Spleen (tissue), 11 donors: ENCODE results near the gene PIAS4. TPM values are rescaled to one million over a fixed set of nuclear protein-coding genes. Genes with fewer than 3 reads are reported as not detected.
A peak's percentile ranks its signal among the peaks of the same experiment; 100 is the strongest.

Experiments
- DNase-seq: peaks from one replicate; pipeline ENCODE4 v3.0.0-alpha.2; 2020
- H3K27ac ChIP-seq, 8 donors: fragments of 200-600 bp; sonication (generic) in 7 of 8; 1 replicate in 4 of 8; 2 replicates in 4 of 8; pipeline versions ENCODE4 v1.5.0 to v1.8.0; 2016 to 2021; ENCODE audit warnings: inconsistent platforms in 4 of 8, mild to moderate bottlenecking in 4 of 8, moderate library complexity in 1 of 8
- H3K27me3 ChIP-seq, 7 donors: fragments of 200-600 bp; sonication (generic) in 6 of 7; replicated peaks in 1 of 7; 1 replicate in 4 of 7; 2 replicates in 3 of 7; pipeline versions ENCODE4 v1.5.0 to v1.8.0; 2016 to 2021; ENCODE audit warnings: inconsistent platforms in 3 of 7, mild to moderate bottlenecking in 1 of 7
- H3K36me3 ChIP-seq, 6 donors: fragments of 200-600 bp; sonication (generic) in 5 of 6; 1 replicate in 4 of 6; 2 replicates in 2 of 6; pipeline versions ENCODE4 v1.5.0 to v1.8.0; 2016 to 2021; ENCODE audit warnings: inconsistent platforms in 2 of 6
- H3K4me1 ChIP-seq, 6 donors: fragments of 200-600 bp; sonication (generic) in 5 of 6; 1 replicate in 3 of 6; 2 replicates in 3 of 6; pipeline versions ENCODE4 v1.5.0 to v1.8.0; 2016 to 2021; ENCODE audit warnings: inconsistent platforms in 3 of 6
- H3K4me3 ChIP-seq, 8 donors: fragments of 200-600 bp; sonication (generic) in 7 of 8; 1 replicate in 4 of 8; 2 replicates in 4 of 8; pipeline versions ENCODE4 v1.5.0 to v1.8.0; 2016 to 2021; ENCODE audit warnings: inconsistent platforms in 4 of 8, mild to moderate bottlenecking in 4 of 8, moderate library complexity in 2 of 8
- H3K9me3 ChIP-seq, 8 donors: fragments of 200-600 bp; sonication (generic) in 7 of 8; 1 replicate in 4 of 8; 2 replicates in 4 of 8; pipeline versions ENCODE4 v1.5.0 to v1.8.0; 2016 to 2021; ENCODE audit warnings: inconsistent platforms in 4 of 8
- CTCF ChIP-seq, 11 experiments: fragments of 200-600 bp in 7 of 11; fragments of 450-650 bp in 4 of 11; sonication (generic) in 4 of 11; IDR thresholded peaks in 8 of 11; conservative IDR thresholded peaks in 3 of 11; 1 replicate in 7 of 11; 2 replicates in 4 of 11; pipeline versions ENCODE4 v1.4.0 to v1.8.0; 2016 to 2021; ENCODE audit warnings: antibody characterized with exemption in 11 of 11, inconsistent platforms in 4 of 11, mild to moderate bottlenecking in 1 of 11
- POLR2A ChIP-seq, 3 donors: fragments of 450-650 bp; IDR thresholded peaks; one replicate each; pipeline ENCODE4 v1.5.1; 2017; ENCODE audit warnings: antibody characterized with exemption in 3 of 3, mild to moderate bottlenecking in 1 of 3
- POLR2AphosphoS5 ChIP-seq, 3 donors: sonication (generic); formaldehyde crosslinking; IDR thresholded peaks; one replicate each; pipeline ENCODE4 v1.5.1; 2017; ENCODE audit warnings: antibody characterized with exemption in 3 of 3
- WGBS, 5 donors: extraction: QIAGEN DNeasy Blood & Tissue Kit in 3 of 5; methylation state at CpG; one replicate each; pipeline versions ENCODE4 v1.1.5 to v1.1.7; 2013 to 2018; 5-methylcytosine and 5-hydroxymethylcytosine counted together
- intact Hi-C: fragments of 100-400 bp; cut with DNase I; formaldehyde crosslinking; loops from one replicate; pipeline ENCODE4 v1.15.0; 2023; ENCODE audit warnings: low total_unique reads
- polyA plus RNA-seq, 3 donors: library from polyadenylated mRNA; stranded (reverse); fragments of 200-250 nt; gene quantifications; one replicate each; pipeline ENCODE4 v1.2.1, GENCODE V29; 2013
- total RNA-seq, 7 donors: library from RNA; depleted of rRNA in 3 of 7; stranded (reverse); fragments of >200 nt in 3 of 7; fragmentation: NEBNext Ultra II Directional in 4 of 7; extraction: Animal tissue kit (Norgen Biotek cat#: 25700) in 4 of 7; gene quantifications; one replicate each; pipeline versions ENCODE4 v1.1.0 to v1.2.1, GENCODE V29; 2016 to 2021
- donor health status: healthy with polysubstance abuse.
- donor health status: DM: no; HTN: no; CAD: no; lungs with moderate emphysema.
- donor health status: DM: no; HTN: no; CAD: no.
- donor health status: Bipolar disorder and iron deficiency.
- donor health status: healthy.
- donor health status: DM: no; HTN: no; CAD: no.
- donor health status: DM: yes; HTN: yes; CAD: no.

The PIAS4 gene
- total and polyA plus RNA-seq, 10 donors, result 6.2 to 30.5 (median 22.3) TPM

GRCh38 chr19:4030552-4030951 lies 23.0 kb downstream of the PIAS4 start:
- no peak overlapping the region for H3K4me3 ChIP-seq
- H3K27me3 ChIP-seq, result no peaks in the 10 kb centered on the region
- DNase-seq, result no peak
- intact Hi-C loops, result no loop called here
- H3K9me3 ChIP-seq, result no peaks in the 10 kb centered on the region
- peaks cover 0 to 4% (median 0%) of the 10 kb centered on the region in 6 donors for H3K4me1 ChIP-seq
- peaks cover 0 to 100% (median 61%) of the 10 kb centered on the region in 6 donors for H3K36me3 ChIP-seq
- TF ChIP-seq POLR2AphosphoS5 (IDR thresholded peaks at IDR 0.05), result no peak
- no peak for TF ChIP-seq POLR2A (IDR thresholded peaks at IDR 0.05)
- no peak for TF ChIP-seq CTCF (IDR thresholded peaks at IDR 0.05 in 8 of 11, conservative IDR thresholded peaks at IDR 0.05 in 3 of 11)
- no peak overlapping the region for H3K27ac ChIP-seq
- 95 to 99% (median 95%) methylated on average over 6 of the region's 6 CpGs for WGBS, 5 donors

- TF ChIP-seq CTCF (IDR thresholded peaks at IDR 0.05 in 8 of 11, conservative IDR thresholded peaks at IDR 0.05 in 3 of 11) (no peak), POLR2AphosphoS5 (IDR thresholded peaks at IDR 0.05) (peak in 1 of 3 donors; percentile 24)
- H3K27me3 ChIP-seq, result no peaks in the 10 kb centered on the region
- no peak overlapping the region for H3K4me3 ChIP-seq
- peaks cover 0 to 97% (median 60%) of the 10 kb centered on the region in 6 donors for H3K36me3 ChIP-seq
- peaks cover 0 to 4% (median 0%) of the 10 kb centered on the region in 6 donors for H3K4me1 ChIP-seq
- H3K27ac ChIP-seq, result no peak overlapping the region
- WGBS, 5 donors, result 77 to 90% (median 85%) methylated on average over 3 to 9 of the region's 9 CpGs
- DNase-seq, result no peak
- H3K9me3 ChIP-seq, result no peaks in the 10 kb centered on the region
- intact Hi-C loops, result no loop called here
These were observed 23.4 kb downstream of the PIAS4 start for GRCh38 chr19:4030981-4031380.

DNA sequence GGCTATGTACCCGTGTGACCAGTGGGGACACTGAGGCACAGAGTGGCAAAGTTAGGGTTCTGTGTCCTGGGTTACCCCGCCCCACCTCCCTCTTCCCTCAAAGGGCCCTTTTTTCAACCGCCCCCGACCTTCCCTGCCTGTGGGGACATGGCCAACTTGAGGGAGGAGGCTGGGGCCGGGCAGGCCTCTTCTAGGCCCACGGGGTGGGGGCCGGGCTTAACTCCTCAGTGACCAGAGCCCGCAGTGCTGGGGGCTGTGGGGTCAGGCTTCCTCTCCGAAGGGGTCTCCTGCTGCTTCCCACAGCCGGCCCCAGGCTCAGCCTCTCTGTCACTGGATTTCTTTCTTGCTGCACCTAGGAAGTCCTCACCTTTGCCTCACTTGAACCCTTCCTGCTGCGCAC lies 23.9 kb downstream of the PIAS4 start:
- peaks cover 0 to 95% (median 60%) of the 10 kb centered on the region in 6 donors for H3K36me3 ChIP-seq
- H3K27me3 ChIP-seq, result no peaks in the 10 kb centered on the region
- H3K4me3 ChIP-seq, result no peak overlapping the region
- intact Hi-C loops, result no loop called here
- no peaks in the 10 kb centered on the region for H3K9me3 ChIP-seq
- peaks cover 0 to 4% (median 0%) of the 10 kb centered on the region in 6 donors for H3K4me1 ChIP-seq
- DNase-seq, result no peak
- TF ChIP-seq POLR2AphosphoS5 (IDR thresholded peaks at IDR 0.05) (peak in 1 of 3 donors; percentile 4), POLR2A (IDR thresholded peaks at IDR 0.05) (no peak), CTCF (IDR thresholded peaks at IDR 0.05 in 8 of 11, conservative IDR thresholded peaks at IDR 0.05 in 3 of 11) (no peak)
- H3K27ac ChIP-seq, result no peak overlapping the region
- 81 to 91% (median 90%) methylated on average over 10 to 11 of the region's 11 CpGs for WGBS, 5 donors

- no peak for DNase-seq
- intact Hi-C loops, result no loop called here
- 83 to 94% (median 85%) methylated on average over 10 to 16 of the region's 16 CpGs for WGBS, 5 donors
- TF ChIP-seq POLR2AphosphoS5 (IDR thresholded peaks at IDR 0.05), result peak in 1 of 3 donors; percentile 6
- TF ChIP-seq POLR2A (IDR thresholded peaks at IDR 0.05), result no peak
- Histone ChIP-seq H3K4me3 (no peak overlapping the region), H3K36me3 (peaks cover 0 to 95% (median 68%) of the 10 kb centered on the region in 6 donors), H3K27me3 (no peaks in the 10 kb centered on the region), H3K9me3 (no peaks in the 10 kb centered on the region), H3K27ac (no peak overlapping the region), H3K4me1 (peaks cover 0 to 4% (median 0%) of the 10 kb centered on the region in 6 donors)
These were observed 24.9 kb downstream of the PIAS4 start for GRCh38 chr19:4032436-4032835.
